GM12874 (cell line): Measurements from ENCODE around the gene CENPP.

Experiments
- CTCF ChIP-seq: IDR thresholded peaks from 2 replicates; pipeline ENCODE4 v1.5.1; 2011; ENCODE audit warnings: low read depth, mild to moderate bottlenecking, control low read depth, low read length, moderate library complexity; ENCODE audit not compliant: insufficient read depth

CENPP gene

GRCh38 chr9:92446536-92446935, 120.8 kb downstream of the CENPP start:
- no peak for TF ChIP-seq CTCF

GRCh38 chr9:92455217-92455616, 129.5 kb downstream of the CENPP start:
- TF ChIP-seq CTCF, result peak; percentile 49

GRCh38 chr9:92457576-92457975, 131.8 kb downstream of the CENPP start:
- TF ChIP-seq CTCF, result no peak

GRCh38 chr9:92463387-92463786, 137.6 kb downstream of the CENPP start:
- TF ChIP-seq CTCF, result no peak

GRCh38 chr9:92463984-92464383, 138.2 kb downstream of the CENPP start:
- TF ChIP-seq CTCF, result no peak

- no peak for TF ChIP-seq CTCF
Observed at GRCh38 chr9:92467041-92467440, 141.3 kb downstream of the CENPP start.

GRCh38 chr9:92467511-92467910, 141.8 kb downstream of the CENPP start:
- TF ChIP-seq CTCF, result no peak

GRCh38 chr9:92468206-92468605, 142.5 kb downstream of the CENPP start:
- no peak for TF ChIP-seq CTCF
